Ascending aorta (tissue), 2 donors: ENCODE results near the gene KRTAP5-10. TPM values are rescaled to one million over a fixed set of nuclear protein-coding genes. Genes with fewer than 3 reads are reported as not detected.
A peak's percentile ranks its signal among the peaks of the same experiment; 100 is the strongest.
"Not testable (repeated sequence)": the region's sequence is repeated elsewhere in the genome, so short reads cannot be mapped to it uniquely, and the experiment has no call there.

ENCODE experiments used
- DNase-seq, 2 donors: peaks; one replicate each; pipeline ENCODE4 v3.0.0-alpha.2; 2019; ENCODE audit warnings: low spot score in 2 of 2
- H3K27ac ChIP-seq, 2 donors: fragments of 200-600 bp; sonication (generic); one replicate each; pipeline ENCODE4 v1.5.1; 2016 to 2017; ENCODE audit warnings: mild to moderate bottlenecking in 1 of 2
- H3K27me3 ChIP-seq: fragments of 200-600 bp; sonication (generic); one replicate; pipeline ENCODE4 v1.5.1; 2017
- H3K36me3 ChIP-seq, 2 donors: fragments of 200-600 bp; sonication (generic); one replicate each; pipeline ENCODE4 v1.5.1; 2016
- H3K4me1 ChIP-seq, 2 donors: fragments of 200-600 bp; sonication (generic); one replicate each; pipeline ENCODE4 v1.5.1; 2016 to 2017; ENCODE audit warnings: mild to moderate bottlenecking in 1 of 2
- H3K4me3 ChIP-seq, 2 donors: fragments of 200-600 bp; sonication (generic); one replicate each; pipeline ENCODE4 v1.5.1; 2016 to 2017; ENCODE audit warnings: mild to moderate bottlenecking in 1 of 2
- H3K9me3 ChIP-seq, 2 donors: fragments of 200-600 bp; sonication (generic); one replicate each; pipeline ENCODE4 v1.5.1; 2016
- CTCF ChIP-seq, 3 experiments: fragments of 200-600 bp in 2 of 3; fragments of 450-650 bp in 1 of 3; sonication (generic) in 2 of 3; IDR thresholded peaks; one replicate each; pipeline ENCODE4 v1.5.1; 2016 to 2019; ENCODE audit warnings: antibody characterized with exemption in 3 of 3, mild to moderate bottlenecking in 1 of 3, moderate library complexity in 1 of 3
- intact Hi-C: fragments of 100-400 bp; cut with DNase I; formaldehyde crosslinking; loops from one replicate; pipeline ENCODE4 v1.15.1; 2023
- total RNA-seq: library from RNA; depleted of rRNA; stranded (reverse); fragments of >200 nt; gene quantifications from one replicate; pipeline ENCODE4 v1.1.0, GENCODE V29; 2016

Gene KRTAP5-10
- total RNA-seq, 1 donor from 2014 or later: not detected

GRCh38 chr11:71577469-71578004 is 12.2 kb downstream of the KRTAP5-10 start:
- DNase-seq: no peak
- Histone ChIP-seq H3K9me3 (no peaks in the 10 kb centered on the region), H3K27me3 (no peaks in the 10 kb centered on the region), H3K36me3 (no peaks in the 10 kb centered on the region), H3K27ac (no peak overlapping the region), H3K4me3 (no peak overlapping the region), H3K4me1 (no peaks in the 10 kb centered on the region)
- intact Hi-C loops: no loop called here
- no peak for TF ChIP-seq CTCF (IDR thresholded peaks at IDR 0.05)

- H3K27ac ChIP-seq, H3K4me3 ChIP-seq, DNase-seq, H3K27me3 ChIP-seq, intact Hi-C loops, H3K4me1 ChIP-seq, H3K36me3 ChIP-seq, H3K9me3 ChIP-seq: not testable (repeated sequence)
Measured at GRCh38 chr11:71579513-71579912, 14.2 kb downstream of the KRTAP5-10 start.

GRCh38 chr11:71580057-71581003 is 15.0 kb downstream of the KRTAP5-10 start:
- Histone ChIP-seq H3K27ac (no peak overlapping the region), H3K4me1 (no peaks in the 10 kb centered on the region), H3K36me3 (no peaks in the 10 kb centered on the region), H3K27me3 (no peaks in the 10 kb centered on the region), H3K4me3 (no peak overlapping the region), H3K9me3 (no peaks in the 10 kb centered on the region)
- intact Hi-C loops: no loop called here
- peak; percentile 27 to 72 (median 66) for TF ChIP-seq CTCF (IDR thresholded peaks at IDR 0.05)
- DNase-seq: peak in 1 of 2 donors; percentile 67

GRCh38 chr11:71581826-71582225 is 16.5 kb downstream of the KRTAP5-10 start:
- H3K9me3 ChIP-seq: no peaks in the 10 kb centered on the region
- no peaks in the 10 kb centered on the region for H3K27me3 ChIP-seq
- H3K4me1 ChIP-seq: no peaks in the 10 kb centered on the region
- TF ChIP-seq CTCF (IDR thresholded peaks at IDR 0.05): no peak
- no peak overlapping the region for H3K4me3 ChIP-seq
- H3K36me3 ChIP-seq: no peaks in the 10 kb centered on the region
- intact Hi-C loops: no loop called here
- H3K27ac ChIP-seq: no peak overlapping the region
- no peak for DNase-seq

- no peak within 1 kb of the TSS for H3K4me3 ChIP-seq
- no peak for DNase-seq
- no peaks in the 10 kb centered on the region for H3K27me3 ChIP-seq
- H3K4me1 ChIP-seq: no peaks in the 10 kb centered on the region
- no peak within 1 kb of the TSS for H3K27ac ChIP-seq
- no peaks in the 10 kb centered on the region for H3K36me3 ChIP-seq
- TF ChIP-seq CTCF (IDR thresholded peaks at IDR 0.05): no peak
- intact Hi-C loops: no loop called here
- no peaks in the 10 kb centered on the region for H3K9me3 ChIP-seq
Measured at GRCh38 chr11:71582309-71582895, 17.0 kb downstream of the KRTAP5-10 start, which contains the start of gene KRTAP5-11. Gene KRTAP5-11, minus strand, starts transcription at chr11:71582875. Its CDS starts 38 bp downstream, at chr11:71582837.

GRCh38 chr11:71582969-71583368 is 17.6 kb downstream of the KRTAP5-10 start:
- H3K27me3 ChIP-seq, intact Hi-C loops, H3K36me3 ChIP-seq, H3K27ac ChIP-seq, H3K9me3 ChIP-seq, H3K4me1 ChIP-seq, H3K4me3 ChIP-seq, DNase-seq: not testable (repeated sequence)

- H3K27me3 ChIP-seq, DNase-seq, H3K36me3 ChIP-seq, H3K27ac ChIP-seq, H3K4me1 ChIP-seq, H3K4me3 ChIP-seq, intact Hi-C loops, H3K9me3 ChIP-seq: not testable (repeated sequence)
Measured at GRCh38 chr11:71585673-71586072, 20.3 kb downstream of the KRTAP5-10 start.

DNA sequence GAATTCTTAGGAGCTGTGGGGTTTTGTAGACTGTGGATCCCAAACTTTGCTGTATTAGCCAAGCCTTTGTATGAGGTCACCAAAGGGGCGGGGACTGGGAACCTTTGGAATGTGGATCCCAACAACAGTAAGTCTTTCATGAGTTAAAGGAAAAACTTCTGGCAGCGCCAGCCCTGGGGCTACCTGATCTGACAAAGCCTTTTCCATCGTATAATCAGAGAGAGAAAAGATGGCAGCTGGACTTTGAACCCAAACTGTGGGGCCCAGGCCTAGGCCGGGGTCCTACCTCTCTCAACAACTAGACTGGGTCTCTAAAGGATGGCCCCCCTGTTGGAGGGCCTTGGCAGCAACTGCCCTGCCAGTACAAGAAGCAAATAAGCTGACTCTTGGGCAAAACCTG is 23.0 kb downstream of the KRTAP5-10 start:
- H3K27ac ChIP-seq, H3K4me3 ChIP-seq, intact Hi-C loops, DNase-seq, H3K9me3 ChIP-seq, H3K27me3 ChIP-seq, H3K4me1 ChIP-seq, H3K36me3 ChIP-seq: not testable (repeated sequence)

- intact Hi-C loops, H3K27ac ChIP-seq, H3K4me1 ChIP-seq, DNase-seq, H3K9me3 ChIP-seq, H3K4me3 ChIP-seq, H3K27me3 ChIP-seq, H3K36me3 ChIP-seq: not testable (repeated sequence)
Measured at GRCh38 chr11:71588822-71589545, 23.6 kb downstream of the KRTAP5-10 start.
